ENCODE measurements around the gene RHD.
"Not testable (repeated sequence)": the region's sequence is repeated elsewhere in the genome, so short reads cannot be mapped to it uniquely, and the experiment has no call there.

DNA sequence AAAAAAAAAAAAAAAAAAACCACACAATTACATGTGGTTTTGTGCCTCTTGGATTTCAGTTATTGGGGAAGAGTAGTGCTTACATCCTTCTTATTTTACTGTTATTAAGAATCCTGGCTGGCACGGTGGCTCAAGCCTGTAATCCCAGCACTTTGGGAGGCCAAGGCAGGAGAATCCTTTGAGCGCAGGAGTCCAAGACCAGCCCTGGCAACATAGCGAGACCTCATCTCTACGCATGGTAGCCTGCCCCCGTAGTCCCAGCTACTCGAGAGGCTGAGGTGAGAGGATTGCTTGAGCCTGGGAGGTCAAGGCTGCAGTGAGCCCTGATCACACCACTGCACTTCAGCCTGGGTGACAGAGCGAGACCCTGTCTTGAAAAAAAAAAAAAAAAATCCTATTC is 36.0 kb upstream of the RHD start:
- TF ChIP-seq, protein P1, sequence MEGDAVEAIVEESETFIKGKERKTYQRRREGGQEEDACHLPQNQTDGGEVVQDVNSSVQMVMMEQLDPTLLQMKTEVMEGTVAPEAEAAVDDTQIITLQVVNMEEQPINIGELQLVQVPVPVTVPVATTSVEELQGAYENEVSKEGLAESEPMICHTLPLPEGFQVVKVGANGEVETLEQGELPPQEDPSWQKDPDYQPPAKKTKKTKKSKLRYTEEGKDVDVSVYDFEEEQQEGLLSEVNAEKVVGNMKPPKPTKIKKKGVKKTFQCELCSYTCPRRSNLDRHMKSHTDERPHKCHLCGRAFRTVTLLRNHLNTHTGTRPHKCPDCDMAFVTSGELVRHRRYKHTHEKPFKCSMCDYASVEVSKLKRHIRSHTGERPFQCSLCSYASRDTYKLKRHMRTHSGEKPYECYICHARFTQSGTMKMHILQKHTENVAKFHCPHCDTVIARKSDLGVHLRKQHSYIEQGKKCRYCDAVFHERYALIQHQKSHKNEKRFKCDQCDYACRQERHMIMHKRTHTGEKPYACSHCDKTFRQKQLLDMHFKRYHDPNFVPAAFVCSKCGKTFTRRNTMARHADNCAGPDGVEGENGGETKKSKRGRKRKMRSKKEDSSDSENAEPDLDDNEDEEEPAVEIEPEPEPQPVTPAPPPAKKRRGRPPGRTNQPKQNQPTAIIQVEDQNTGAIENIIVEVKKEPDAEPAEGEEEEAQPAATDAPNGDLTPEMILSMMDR (IDR thresholded peaks at IDR 0.05) = not testable (repeated sequence)
- TF ChIP-seq POLR2AphosphoS5, POLR2A (IDR thresholded peaks at IDR 0.05): not testable (repeated sequence)
